ENCODE data around the gene LATS1. TPM values are rescaled to one million over a fixed set of nuclear protein-coding genes. Genes with fewer than 3 reads are reported as not detected.

Gene LATS1
- total RNA-seq, 1 donor from 2014 or later: 27.9 TPM

DNA sequence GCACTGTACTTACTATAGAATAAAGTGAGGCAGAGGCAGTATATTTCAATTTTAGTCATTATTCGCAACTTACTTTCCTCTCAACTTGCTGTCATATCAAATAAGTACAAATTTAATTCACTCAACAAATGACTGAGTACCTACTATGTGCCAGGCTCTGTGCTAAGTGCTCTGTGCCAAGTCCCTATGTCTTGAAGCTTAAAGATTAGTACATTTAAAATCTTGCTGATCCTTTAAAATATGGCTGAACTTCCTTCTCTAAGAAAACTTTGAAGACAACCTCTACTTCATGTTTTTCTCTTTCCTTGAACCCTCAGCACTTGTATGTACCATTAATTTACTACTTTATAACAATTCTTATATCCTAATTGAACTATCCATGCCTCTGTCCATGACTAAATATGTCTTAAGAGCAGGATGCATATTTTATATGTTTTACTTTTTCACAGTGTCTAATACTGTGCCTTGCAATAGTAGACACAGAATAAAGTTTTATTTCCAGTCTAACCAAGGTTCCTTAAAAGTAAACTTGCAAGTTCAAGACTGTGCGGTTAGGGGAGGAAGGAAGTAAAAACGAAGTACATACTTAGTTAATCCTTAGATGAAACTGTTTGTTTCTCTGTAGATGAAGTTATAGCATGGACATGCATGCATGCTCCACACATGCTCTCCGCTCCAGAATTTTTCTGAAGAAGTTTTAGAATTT lies 10.0 kb upstream of the LATS1 start:
- DNase-seq (ENCODE audit: low read depth) (no peak), FAIRE-seq (no peak)
- Histone ChIP-seq H3K4me1 (ENCODE audit: insufficient read depth, low read length) (no peaks in the 10 kb centered on the region), H3K4me3 (ENCODE audit: insufficient read depth, low read depth, low read length) (no peak overlapping the region), H3K9me3 (ENCODE audit: insufficient read depth, low read depth, low read length) (no peaks in the 10 kb centered on the region), H3K27ac (ENCODE audit: low read depth, low read length) (no peak overlapping the region), H3K9ac (ENCODE audit: low read length) (no peak overlapping the region), H3K4me2 (ENCODE audit: low read length) (no peak overlapping the region), H2AFZ (ENCODE audit: low read depth, low read length) (no peak overlapping the region), H3K27me3 (ENCODE audit: insufficient read depth, low read length) (no peaks in the 10 kb centered on the region), H3K36me3 (ENCODE audit: insufficient read depth, low read length) (peaks cover 32% of the 10 kb centered on the region), H3K79me2 (ENCODE audit: insufficient read depth, low read length) (no peaks in the 10 kb centered on the region), H4K20me1 (ENCODE audit: insufficient read depth, low read length) (no peaks in the 10 kb centered on the region)
- Mint-ChIP-seq H3K27me3 (ENCODE audit: low read depth, unreplicated experiment) (no peaks in the 10 kb centered on the region), H3K4me3 (ENCODE audit: unreplicated experiment) (no peak overlapping the region), H3K4me1 (ENCODE audit: low read depth, unreplicated experiment) (no peaks in the 10 kb centered on the region), H3K36me3 (ENCODE audit: low read depth, unreplicated experiment) (peaks cover 7% of the 10 kb centered on the region), H3K27ac (ENCODE audit: unreplicated experiment) (no peak overlapping the region), H3K9me3 (ENCODE audit: unreplicated experiment) (no peaks in the 10 kb centered on the region)
- no peak for TF ChIP-seq EZH2 (IDR thresholded peaks at IDR 0.05; ENCODE audit: insufficient read depth, low read length)
- TF ChIP-seq, protein P1, sequence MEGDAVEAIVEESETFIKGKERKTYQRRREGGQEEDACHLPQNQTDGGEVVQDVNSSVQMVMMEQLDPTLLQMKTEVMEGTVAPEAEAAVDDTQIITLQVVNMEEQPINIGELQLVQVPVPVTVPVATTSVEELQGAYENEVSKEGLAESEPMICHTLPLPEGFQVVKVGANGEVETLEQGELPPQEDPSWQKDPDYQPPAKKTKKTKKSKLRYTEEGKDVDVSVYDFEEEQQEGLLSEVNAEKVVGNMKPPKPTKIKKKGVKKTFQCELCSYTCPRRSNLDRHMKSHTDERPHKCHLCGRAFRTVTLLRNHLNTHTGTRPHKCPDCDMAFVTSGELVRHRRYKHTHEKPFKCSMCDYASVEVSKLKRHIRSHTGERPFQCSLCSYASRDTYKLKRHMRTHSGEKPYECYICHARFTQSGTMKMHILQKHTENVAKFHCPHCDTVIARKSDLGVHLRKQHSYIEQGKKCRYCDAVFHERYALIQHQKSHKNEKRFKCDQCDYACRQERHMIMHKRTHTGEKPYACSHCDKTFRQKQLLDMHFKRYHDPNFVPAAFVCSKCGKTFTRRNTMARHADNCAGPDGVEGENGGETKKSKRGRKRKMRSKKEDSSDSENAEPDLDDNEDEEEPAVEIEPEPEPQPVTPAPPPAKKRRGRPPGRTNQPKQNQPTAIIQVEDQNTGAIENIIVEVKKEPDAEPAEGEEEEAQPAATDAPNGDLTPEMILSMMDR (IDR thresholded peaks at IDR 0.05; ENCODE audit: insufficient read depth, low read depth, low read length): no peak

DNA sequence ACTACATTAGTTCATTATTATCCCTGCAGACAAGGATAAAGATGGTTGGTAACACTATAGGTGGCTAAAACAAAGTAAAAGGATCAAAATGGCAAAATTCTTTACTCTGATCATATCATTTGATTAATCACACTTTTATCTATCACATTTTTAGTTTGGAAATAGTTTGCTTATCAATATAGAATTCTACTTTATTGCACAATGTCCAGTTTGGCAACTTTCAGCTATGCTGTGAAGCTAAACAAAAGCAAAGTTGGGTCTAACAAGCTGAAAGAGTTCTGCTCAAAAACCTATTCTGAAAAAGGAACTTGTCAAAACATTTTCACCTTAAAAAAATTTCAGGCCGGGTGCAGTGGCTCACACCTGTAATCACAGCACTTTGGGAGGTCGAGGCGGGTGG lies 7.9 kb upstream of the LATS1 start:
- Mint-ChIP-seq H3K4me3 (ENCODE audit: unreplicated experiment) (no peak overlapping the region), H3K36me3 (ENCODE audit: low read depth, unreplicated experiment) (peaks cover 1% of the 10 kb centered on the region), H3K9me3 (ENCODE audit: unreplicated experiment) (no peaks in the 10 kb centered on the region), H3K4me1 (ENCODE audit: low read depth, unreplicated experiment) (no peaks in the 10 kb centered on the region), H3K27me3 (ENCODE audit: low read depth, unreplicated experiment) (no peaks in the 10 kb centered on the region), H3K27ac (ENCODE audit: unreplicated experiment) (no peak overlapping the region)
- Histone ChIP-seq H3K4me1 (ENCODE audit: insufficient read depth, low read length) (no peaks in the 10 kb centered on the region), H3K9me3 (ENCODE audit: insufficient read depth, low read depth, low read length) (no peaks in the 10 kb centered on the region), H3K4me2 (ENCODE audit: low read length) (no peak overlapping the region), H3K36me3 (ENCODE audit: insufficient read depth, low read length) (peaks cover 31% of the 10 kb centered on the region), H2AFZ (ENCODE audit: low read depth, low read length) (no peak overlapping the region), H3K4me3 (ENCODE audit: insufficient read depth, low read depth, low read length) (no peak overlapping the region), H4K20me1 (ENCODE audit: insufficient read depth, low read length) (no peaks in the 10 kb centered on the region), H3K79me2 (ENCODE audit: insufficient read depth, low read length) (no peaks in the 10 kb centered on the region), H3K27ac (ENCODE audit: low read depth, low read length) (no peak overlapping the region), H3K27me3 (ENCODE audit: insufficient read depth, low read length) (no peaks in the 10 kb centered on the region), H3K9ac (ENCODE audit: low read length) (no peak overlapping the region)
- no peak for FAIRE-seq
- no peak for DNase-seq (ENCODE audit: low read depth)
- TF ChIP-seq, protein P1 (IDR thresholded peaks at IDR 0.05; ENCODE audit: insufficient read depth, low read depth, low read length): no peak
- TF ChIP-seq EZH2 (IDR thresholded peaks at IDR 0.05; ENCODE audit: insufficient read depth, low read length): no peak

DNA sequence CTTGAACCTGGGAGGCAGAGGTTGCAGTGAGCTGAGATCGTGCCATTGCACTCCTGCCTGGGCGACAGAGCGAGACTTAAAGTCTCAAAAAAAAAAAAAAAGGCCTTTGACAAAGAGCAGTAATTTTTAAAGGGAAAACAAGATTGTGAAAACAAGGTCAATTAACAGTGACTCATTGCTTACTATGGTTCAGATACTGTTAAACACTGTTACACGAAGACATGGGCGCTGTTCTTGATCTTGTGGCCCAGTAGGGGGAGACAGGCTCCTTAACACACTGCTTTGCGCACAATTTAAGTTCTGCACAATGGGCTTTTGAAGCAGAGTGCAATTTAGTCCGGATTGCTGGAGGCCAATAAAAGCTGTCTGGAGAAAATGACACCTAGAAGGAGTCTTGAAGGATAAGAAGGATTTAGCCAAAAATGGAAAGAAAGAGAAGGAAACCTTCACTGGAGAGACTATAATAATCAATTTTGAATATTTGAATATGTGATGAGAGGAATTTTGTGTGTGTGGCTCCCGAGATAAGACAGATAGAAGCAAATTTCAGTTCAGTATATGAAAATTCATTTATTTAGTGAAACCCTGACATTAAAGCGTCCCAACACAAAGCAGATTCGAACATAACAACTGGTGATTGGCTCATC lies 6.0 kb upstream of the LATS1 start:
- H3K79me2 ChIP-seq (ENCODE audit: insufficient read depth, low read length): no peaks in the 10 kb centered on the region
- H3K27me3 Mint-ChIP-seq (ENCODE audit: low read depth, unreplicated experiment): no peaks in the 10 kb centered on the region
- H3K9ac ChIP-seq (ENCODE audit: low read length): no peak overlapping the region
- DNase-seq (ENCODE audit: low read depth): peak; percentile 62
- H4K20me1 ChIP-seq (ENCODE audit: insufficient read depth, low read length): no peaks in the 10 kb centered on the region
- peaks cover 15% of the 10 kb centered on the region for H3K36me3 ChIP-seq (ENCODE audit: insufficient read depth, low read length)
- H3K4me1 Mint-ChIP-seq (ENCODE audit: low read depth, unreplicated experiment): no peaks in the 10 kb centered on the region
- H3K27ac ChIP-seq (ENCODE audit: low read depth, low read length): no peak overlapping the region
- no peak overlapping the region for H3K4me2 ChIP-seq (ENCODE audit: low read length)
- H3K9me3 Mint-ChIP-seq (ENCODE audit: unreplicated experiment): no peaks in the 10 kb centered on the region
- H3K4me3 ChIP-seq (ENCODE audit: insufficient read depth, low read depth, low read length): no peak overlapping the region
- no peaks in the 10 kb centered on the region for H3K9me3 ChIP-seq (ENCODE audit: insufficient read depth, low read depth, low read length)
- no peak overlapping the region for H3K27ac Mint-ChIP-seq (ENCODE audit: unreplicated experiment)
- no peaks in the 10 kb centered on the region for H3K27me3 ChIP-seq (ENCODE audit: insufficient read depth, low read length)
- H3K4me1 ChIP-seq (ENCODE audit: insufficient read depth, low read length): no peaks in the 10 kb centered on the region
- no peak for TF ChIP-seq EZH2 (IDR thresholded peaks at IDR 0.05; ENCODE audit: insufficient read depth, low read length)
- TF ChIP-seq, protein P1 (IDR thresholded peaks at IDR 0.05; ENCODE audit: insufficient read depth, low read depth, low read length): peak; percentile 92
- H3K4me3 Mint-ChIP-seq (ENCODE audit: unreplicated experiment): no peak overlapping the region
- no peaks in the 10 kb centered on the region for H3K36me3 Mint-ChIP-seq (ENCODE audit: low read depth, unreplicated experiment)
- no peak overlapping the region for H2AFZ ChIP-seq (ENCODE audit: low read depth, low read length)
- no peak for FAIRE-seq
